Gastrocnemius medialis (tissue), 4 donors: ENCODE measurements around the gene CXCL9.

Experiments used
- CTCF ChIP-seq, 5 experiments: fragments of 450-650 bp in 3 of 5; fragments of 200-600 bp in 2 of 5; sonication (generic) in 2 of 5; IDR thresholded peaks in 4 of 5; conservative IDR thresholded peaks in 1 of 5; 1 replicate in 4 of 5; 2 replicates in 1 of 5; pipeline ENCODE4 v1.5.1; 2016 to 2019; ENCODE audit warnings: antibody characterized with exemption in 5 of 5, mild to moderate bottlenecking in 3 of 5, moderate library complexity in 3 of 5
- POLR2A ChIP-seq, 2 donors: fragments of 450-650 bp; IDR thresholded peaks; one replicate each; pipeline ENCODE4 v1.6.1; 2017; ENCODE audit warnings: antibody characterized with exemption in 2 of 2, mild to moderate bottlenecking in 2 of 2, moderate library complexity in 2 of 2

- TF ChIP-seq CTCF (IDR thresholded peaks at IDR 0.05 in 4 of 5, conservative IDR thresholded peaks at IDR 0.05 in 1 of 5), result no peak
- no peak for TF ChIP-seq POLR2A (IDR thresholded peaks at IDR 0.05)
Measured at GRCh38 chr4:76003620-76004019, 3.7 kb downstream of the CXCL9 start.
